LNCAP (cell line): ENCODE data around the gene SETD1B.
A peak's percentile ranks its signal among the peaks of the same experiment; 100 is the strongest.

Experiments
- CTCF ChIP-seq: fragments of 450-650 bp; IDR thresholded peaks from 2 replicates; pipeline ENCODE4 v1.5.1; 2017; ENCODE audit warnings: mild to moderate bottlenecking

Gene SETD1B

GRCh38 chr12:121811434-121812319 is 7.9 kb downstream of the SETD1B start:
- peak; percentile 97 for TF ChIP-seq CTCF

DNA sequence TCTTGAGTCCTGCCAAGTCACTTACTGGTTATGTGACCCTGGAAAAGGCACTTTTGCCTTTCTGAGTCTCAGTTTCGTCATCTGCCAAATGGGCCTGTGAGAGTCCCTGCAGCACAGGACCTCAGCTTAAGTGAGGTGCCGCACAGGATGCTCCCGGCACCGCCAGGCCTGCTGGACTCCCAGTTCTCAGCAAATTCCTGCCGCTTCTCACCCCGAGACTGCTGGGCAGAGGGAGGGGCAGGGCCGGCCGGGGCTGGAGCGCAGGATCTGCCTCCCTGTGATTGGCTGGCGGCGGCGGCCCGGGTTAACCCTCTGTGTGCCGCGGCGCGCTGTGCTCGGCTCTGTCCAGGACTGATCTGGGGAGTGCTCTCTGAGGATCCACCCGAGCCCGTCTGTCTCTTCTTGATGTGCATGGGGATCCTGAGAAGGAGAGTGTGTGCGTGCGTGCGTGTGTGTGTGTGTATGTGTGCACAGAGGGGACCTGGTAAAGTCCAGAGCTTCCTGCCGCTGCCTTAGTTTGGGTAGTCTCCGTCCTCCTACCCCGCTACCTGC is 8.6 kb downstream of the SETD1B start:
- peak; percentile 36 for TF ChIP-seq CTCF

GRCh38 chr12:121812921-121813896 is 9.4 kb downstream of the SETD1B start:
- TF ChIP-seq CTCF: no peak

- no peak for TF ChIP-seq CTCF
These were observed 10.1 kb downstream of the SETD1B start for GRCh38 chr12:121813951-121814350.

DNA sequence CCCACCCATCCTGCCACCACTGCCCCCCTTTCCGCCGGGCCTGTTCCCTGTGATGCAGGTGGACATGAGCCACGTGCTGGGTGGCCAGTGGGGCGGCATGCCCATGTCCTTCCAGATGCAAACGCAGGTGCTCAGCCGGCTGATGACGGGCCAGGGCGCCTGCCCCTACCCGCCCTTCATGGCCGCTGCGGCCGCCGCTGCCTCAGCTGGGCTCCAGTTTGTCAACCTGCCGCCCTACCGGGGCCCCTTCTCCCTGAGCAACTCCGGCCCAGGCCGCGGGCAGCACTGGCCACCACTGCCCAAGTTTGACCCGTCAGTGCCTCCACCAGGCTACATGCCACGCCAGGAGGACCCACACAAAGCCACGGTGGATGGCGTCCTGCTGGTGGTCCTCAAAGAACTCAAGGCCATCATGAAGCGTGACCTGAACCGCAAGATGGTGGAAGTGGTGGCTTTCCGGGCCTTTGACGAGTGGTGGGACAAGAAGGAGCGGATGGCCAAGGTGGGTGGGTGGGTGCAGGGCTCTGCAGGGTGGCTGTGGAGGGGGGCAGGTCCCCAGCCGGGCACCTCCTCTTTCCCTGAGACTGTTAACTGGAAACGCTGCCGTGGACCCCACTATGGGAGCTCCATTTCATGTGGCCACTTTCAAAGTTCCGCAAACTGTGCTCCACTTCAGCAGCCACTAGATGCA is 10.8 kb downstream of the SETD1B start:
- no peak for TF ChIP-seq CTCF

DNA sequence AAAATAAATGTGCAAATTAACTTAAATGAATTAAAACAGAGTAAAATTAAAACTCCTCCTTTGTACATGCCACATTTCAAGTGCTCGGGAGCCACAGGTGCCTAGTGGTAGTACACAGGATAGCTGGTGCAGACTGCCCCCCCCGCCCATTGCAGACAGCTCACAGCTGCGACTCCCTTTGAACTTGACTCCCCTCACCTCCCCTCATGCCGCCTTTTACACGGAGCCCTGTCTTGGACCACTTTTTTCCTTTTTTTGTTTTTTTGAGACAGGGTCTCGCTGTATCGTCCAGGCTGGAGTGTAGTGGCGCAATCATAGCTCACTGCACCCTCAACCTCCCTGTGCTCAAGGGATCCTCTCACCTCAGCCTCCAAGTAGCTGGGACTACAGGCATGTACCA is 11.5 kb downstream of the SETD1B start:
- TF ChIP-seq CTCF: no peak
